H4 (cell line): ENCODE measurements around the gene ARID1B. TPM values are rescaled to one million over a fixed set of nuclear protein-coding genes. Genes with fewer than 3 reads are reported as not detected.

Experiments used
- DNase-seq: peaks from one replicate; pipeline ENCODE4 v3.0.0-alpha.2; 2015; ENCODE audit warnings: low spot score
- total RNA-seq: library from RNA; depleted of rRNA; stranded (reverse); fragments of >200 nt; shearing (Covaris generic); gene quantifications from 2 replicates; pipeline ENCODE4 v1.2.3, GENCODE V29; 2014

The ARID1B gene
- total RNA-seq, 1 experiment from 2014 or later: 5.6 TPM

- DNase-seq: no peak
Observed at GRCh38 chr6:156852147-156852857, 75.1 kb downstream of the ARID1B start.

DNA sequence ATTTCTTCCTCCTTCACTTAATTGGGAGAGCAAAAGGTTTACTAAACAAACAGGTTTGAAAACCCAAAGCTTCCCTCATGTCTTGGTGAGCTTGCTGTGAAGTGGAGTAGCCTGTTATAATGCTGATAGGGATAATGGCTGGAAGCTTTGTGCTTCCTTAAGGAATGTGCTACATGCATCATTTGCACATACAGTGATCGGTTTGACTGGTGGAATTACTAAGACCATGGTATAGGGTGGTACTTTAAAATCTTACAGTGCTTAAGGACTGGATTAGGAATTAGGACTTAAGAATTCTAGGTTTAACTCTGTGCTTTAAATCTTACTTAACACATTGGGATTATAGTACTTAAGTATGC is 75.7 kb downstream of the ARID1B start:
- no peak for DNase-seq

DNA sequence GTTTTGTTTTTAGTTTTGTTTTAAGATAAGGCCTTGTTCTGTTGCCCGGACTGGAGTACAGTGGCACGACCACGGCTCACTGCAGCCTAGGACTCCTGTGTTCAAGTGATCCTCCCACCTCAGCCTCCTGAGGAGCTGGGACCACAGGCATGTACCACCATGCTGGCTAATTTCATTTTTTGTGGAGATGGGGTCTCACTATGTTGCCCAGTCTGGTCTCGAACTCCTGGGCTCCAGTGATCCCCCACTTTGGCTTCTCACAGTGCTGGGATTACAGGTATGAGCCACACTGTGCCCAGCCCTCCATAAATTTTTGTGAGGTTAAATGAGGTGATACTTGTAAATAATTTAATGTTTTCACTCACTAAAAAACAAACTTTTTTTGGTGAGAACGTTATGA is 76.6 kb downstream of the ARID1B start:
- no peak for DNase-seq

DNA sequence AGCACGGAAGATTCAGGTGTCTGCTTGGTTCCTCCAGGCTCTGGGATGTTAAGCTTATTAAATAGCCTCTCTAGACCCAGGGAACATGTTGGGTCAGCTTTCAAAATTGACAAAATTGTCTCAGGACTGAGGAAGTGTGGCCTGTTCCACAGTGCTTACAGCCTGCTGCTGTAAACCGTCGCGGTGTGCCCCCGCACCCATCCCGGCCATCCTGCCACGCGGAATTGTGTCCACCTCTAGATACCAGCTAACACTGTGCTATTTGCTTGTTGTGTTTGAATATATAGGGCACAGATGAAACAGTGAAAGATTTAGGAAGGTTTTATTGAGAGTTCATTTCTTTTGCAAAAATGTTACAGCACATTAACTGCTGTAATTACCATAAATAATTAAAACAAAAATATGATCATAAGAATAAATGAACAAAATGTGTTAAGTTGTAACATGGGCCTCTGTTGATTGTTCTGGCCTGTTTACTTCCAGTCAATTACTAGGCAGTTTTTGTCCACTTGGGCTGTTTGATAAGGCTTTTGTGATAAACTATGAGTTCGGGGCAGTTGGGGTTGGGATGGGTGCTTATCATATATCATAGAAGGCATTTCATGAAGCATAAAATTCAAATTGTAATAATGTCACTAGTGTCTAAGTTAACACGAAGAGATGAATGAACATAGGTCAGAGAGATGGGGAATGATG is 77.4 kb downstream of the ARID1B start:
- no peak for DNase-seq

- DNase-seq: no peak
Observed at GRCh38 chr6:156857573-156857972, 80.4 kb downstream of the ARID1B start.

DNA sequence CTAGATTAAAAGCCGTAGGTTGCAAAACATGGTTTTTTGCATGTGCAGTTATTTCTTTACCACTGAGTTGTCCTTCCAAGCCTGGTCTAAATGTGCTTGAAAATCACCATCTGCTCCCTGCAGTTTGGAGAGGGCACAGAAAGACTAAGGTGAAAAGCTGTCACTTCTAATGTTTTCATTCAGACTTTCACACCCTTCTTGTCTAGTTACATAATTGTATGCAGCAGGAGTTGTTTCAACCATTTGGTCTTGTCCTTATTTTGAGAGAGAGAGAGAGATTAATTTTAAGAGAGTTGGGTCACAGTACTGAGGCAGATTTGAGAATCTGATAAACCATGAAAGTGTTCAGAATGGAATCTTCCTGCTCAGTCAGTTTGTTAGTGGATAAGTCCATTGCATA is 82.5 kb downstream of the ARID1B start:
- no peak for DNase-seq

- DNase-seq: no peak
Observed at GRCh38 chr6:156862711-156863110, 85.5 kb downstream of the ARID1B start.

GRCh38 chr6:156863504-156863903 is 86.3 kb downstream of the ARID1B start:
- no peak for DNase-seq

DNA sequence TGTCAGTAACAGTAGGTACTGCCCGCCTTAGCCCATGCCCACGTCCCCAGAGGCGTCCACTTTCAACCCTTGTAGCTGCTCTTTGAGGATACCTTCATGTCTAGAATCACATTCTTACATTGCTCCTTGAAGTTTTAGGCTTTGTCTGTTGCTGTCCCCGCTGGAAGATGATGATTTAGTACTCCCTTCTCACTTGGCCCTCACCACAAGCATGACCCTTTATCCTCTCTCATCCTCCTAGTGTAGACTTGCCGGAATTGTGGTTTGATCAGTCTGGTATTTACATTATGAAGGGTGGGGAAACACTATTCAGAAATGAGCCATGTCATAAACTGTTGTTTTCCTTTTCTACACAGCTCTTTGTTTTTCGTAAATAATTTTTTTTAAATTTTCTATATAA is 87.4 kb downstream of the ARID1B start:
- DNase-seq: peak; percentile 4

DNA sequence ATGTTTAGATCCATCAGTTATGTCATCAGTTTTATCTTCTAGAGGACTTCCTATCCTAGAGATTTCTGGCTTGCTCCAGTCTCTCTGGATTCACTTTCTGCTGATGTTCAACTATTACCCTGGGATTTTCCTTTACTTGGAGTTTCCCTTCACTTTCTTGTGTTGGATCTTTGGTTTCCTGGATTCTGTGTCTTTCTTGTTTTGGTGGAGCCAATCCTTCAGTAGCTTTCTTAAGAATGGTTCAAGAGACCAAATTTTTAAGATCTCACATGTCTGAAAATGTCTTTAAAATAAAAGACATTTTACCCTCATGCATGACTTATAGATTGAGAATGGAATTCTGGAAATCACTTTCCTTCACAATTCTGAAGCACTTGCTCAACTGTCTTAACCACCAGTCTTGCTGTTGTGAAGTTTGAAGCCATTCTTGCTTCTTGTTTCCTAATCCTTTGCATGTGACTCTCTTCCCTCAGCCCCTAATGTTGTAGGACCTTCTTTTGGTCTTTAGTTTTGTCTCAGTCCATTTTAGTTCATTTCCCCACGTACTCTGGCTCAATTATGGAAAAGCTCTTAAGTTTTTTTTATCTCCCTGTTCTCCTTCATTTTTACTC is 87.9 kb downstream of the ARID1B start:
- DNase-seq: no peak

DNA sequence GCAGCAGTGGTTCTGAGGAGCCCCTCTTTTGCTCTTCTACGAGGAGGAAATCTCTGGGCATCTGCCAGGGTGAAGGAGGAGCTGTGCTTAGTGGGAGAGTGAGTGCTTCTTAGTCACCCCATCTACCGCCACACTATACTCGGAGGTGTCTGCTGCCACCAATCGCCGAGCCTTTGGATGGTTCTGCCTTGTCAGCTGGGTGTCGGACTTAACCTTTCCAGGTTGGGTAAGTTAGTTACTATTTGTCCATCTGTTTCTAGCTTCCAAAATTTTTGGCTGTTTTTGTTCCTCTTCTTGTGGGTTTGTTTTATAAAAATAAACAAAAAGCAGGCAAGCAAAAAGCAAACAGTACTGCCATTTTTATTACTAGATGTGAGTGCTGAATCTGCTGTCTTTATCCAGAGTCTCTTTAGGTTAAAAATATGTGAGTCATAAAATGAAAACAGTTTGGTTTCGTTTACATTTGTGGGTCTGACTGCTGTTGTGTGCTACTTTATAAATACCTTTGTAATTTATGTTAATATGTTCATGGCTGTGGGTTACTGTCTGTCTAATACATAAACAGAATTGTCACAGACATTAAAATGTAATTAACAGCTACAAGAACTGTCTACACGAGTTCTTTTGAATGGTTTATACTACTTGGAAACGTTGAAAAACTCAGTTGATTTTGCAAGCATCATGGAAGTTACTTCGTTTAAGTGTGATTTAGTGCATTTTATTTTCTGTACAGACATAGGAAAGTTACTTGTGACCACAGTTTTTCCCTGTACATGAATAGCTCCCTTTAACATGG is 89.2 kb downstream of the ARID1B start:
- DNase-seq: peak; percentile 54

GRCh38 chr6:156867121-156867520 is 89.9 kb downstream of the ARID1B start:
- no peak for DNase-seq

GRCh38 chr6:156868385-156868784 is 91.2 kb downstream of the ARID1B start:
- no peak for DNase-seq

GRCh38 chr6:156869980-156870398 is 92.8 kb downstream of the ARID1B start:
- DNase-seq: no peak

- no peak for DNase-seq
Observed at GRCh38 chr6:156870924-156871539, 93.9 kb downstream of the ARID1B start.

DNA sequence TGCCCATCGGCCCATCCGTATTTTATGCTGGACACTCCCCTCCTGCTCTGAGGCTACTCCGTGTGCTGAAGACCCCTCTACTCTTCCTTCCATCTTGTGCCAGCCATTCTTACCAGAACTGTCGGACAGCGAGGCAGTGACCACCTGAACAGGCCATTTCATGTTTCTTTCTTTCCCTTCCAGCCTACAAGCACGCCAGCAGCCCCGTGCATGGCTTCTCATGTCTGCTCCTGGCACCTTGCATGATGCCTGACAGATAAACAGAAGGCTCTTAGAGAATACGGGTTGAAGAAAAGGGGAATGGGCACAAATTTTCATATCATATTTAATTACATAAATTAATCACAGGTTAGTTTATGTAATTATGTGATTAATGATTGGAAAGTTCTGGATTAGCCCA is 95.7 kb downstream of the ARID1B start:
- no peak for DNase-seq

DNA sequence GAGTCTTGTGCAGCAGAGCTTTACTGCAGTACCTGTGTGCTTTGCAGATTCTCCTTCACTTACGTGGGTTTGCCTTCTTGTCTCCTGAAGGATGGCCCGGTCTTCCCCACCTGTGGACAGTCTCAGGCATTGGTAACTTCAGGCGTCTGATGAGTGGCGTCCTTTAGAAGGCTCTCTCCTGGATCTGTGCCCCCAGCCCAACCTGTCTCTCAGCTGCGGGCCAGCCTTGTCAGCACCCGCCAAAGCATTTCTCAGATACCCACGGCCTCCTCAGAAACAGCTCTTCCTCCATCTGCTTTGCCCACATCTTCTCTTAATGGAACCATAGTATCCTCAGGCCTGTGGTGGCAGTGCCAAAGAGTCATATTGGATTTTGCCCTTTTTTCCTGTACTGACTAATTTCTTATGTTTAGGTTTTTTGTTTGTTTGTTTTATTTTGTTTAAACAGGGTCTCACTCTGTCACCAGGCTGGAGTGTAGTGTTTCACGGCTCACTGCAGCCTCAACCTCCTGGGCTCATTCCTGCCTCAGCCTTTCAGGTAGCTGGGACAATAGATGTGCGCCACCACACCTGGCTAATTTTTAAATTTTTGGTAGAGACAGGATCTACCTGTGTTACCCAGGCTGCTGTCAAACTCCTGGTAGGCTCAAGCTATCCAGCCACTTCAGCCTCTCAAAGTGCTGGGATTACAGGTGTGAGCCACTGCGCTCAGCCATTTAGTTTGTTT is 96.6 kb downstream of the ARID1B start:
- no peak for DNase-seq

DNA sequence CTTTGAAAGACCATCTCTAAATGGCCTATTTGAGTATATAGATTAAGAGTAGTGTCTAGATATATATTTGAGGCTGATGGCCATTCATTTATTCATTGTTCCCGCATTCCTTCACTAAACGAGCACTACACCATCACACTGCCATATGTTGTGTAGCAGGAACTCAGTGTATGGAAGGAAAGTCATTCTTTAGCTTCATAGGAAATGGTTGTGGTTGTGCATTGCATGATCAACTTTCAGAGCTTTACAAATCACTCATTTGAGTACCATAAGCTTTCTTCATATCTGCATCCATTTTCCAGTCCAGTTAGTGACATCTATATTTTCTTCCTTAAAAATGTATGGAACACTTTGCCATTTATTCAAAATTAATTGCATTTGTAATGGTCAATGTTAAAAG is 97.9 kb downstream of the ARID1B start:
- DNase-seq: no peak

DNA sequence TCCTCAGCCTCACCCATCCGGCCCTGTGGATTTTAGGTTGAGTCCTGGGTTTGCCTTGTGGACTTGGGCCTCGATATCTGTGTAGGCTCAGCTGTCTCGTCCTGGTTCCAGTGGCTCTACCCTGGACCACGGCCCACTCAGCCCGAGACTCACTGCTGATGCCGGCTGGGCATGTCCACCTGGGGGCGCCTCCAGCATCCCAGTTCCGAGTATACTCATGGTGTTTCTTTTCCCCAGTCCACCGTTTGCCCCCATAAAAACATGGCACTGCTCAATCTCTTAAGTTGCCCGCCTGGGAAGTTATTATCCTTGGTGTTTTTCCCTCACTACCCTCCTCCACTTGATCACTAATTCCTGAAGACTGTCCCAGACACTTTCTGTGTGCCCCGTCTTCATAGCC is 99.1 kb downstream of the ARID1B start:
- no peak for DNase-seq

DNA sequence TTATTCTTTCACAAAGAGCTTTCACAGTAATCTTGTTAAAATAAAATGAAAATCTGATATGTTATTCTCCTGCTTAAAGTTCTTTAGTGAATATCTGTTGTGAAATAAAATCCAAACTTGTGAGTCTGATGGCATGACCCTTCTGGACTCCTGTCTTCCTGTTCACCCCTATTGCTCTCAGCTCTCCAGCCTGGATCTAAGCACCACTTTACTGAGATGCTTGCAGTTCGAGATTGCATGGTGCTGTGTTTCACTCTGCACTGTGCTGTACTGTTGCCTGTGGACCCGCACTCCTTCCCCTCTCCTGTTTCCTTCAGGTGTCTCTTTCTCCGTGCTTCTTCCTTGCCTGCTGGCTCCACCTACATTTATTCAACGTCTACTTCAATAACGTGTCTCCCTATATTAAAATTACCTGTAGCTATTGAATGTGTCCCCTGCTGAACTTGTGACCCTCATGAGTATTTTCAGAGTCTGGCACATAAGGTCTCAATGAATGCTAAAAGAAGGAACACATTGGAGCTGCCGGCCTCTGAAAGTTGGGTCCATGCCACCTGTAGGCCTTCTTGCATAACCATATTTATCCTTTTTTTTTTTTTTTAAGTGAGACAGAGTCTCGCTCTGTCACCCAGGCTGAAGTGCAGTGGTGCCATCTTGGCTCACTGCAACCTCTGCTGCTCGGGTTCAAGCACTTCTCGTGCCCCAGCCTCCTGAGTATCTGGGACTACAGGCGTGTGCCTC is 100.1 kb downstream of the ARID1B start:
- no peak for DNase-seq

DNA sequence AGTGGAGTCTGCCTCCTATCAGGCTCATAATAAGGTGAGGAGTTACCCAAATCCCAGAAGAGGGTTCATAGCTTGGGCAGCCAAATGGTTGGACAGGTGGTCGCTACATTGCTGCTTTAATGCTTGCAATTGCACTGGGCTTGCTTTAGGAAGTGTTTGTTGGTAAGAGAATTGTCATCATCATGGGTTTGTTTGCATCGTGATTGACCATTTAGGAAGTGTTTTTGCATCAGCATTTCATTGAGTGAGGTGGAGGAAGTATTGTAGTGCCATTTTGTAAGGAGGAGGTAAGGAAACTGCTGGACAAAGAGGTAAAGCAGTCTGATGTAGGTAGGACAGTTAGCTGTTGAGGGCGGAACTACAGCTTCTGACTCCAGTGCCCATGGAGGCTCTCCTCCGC is 101.5 kb downstream of the ARID1B start:
- DNase-seq: no peak
